Activated CD4-positive, alpha-beta T cell treated with anti-CD3 and anti-CD28 coated beads, Interleukin-2, amount 10 ng/mL, durations not matched to agents 7 days and 5 days (primary cell): ENCODE data around the gene METTL2A. TPM values are rescaled to one million over a fixed set of nuclear protein-coding genes. Genes with fewer than 3 reads are reported as not detected.
"Not testable (repeated sequence)": the region's sequence is repeated elsewhere in the genome, so short reads cannot be mapped to it uniquely, and the experiment has no call there.

Experiments used
- CTCF ChIA-PET: fragments of 350-600 bp; sonication (Branson Sonifier 250); formaldehyde crosslinking; loops from one replicate; lab custom pipeline; 2021; ENCODE audit warnings: antibody characterized with exemption; lab: Charles Lee
- POLR2A ChIA-PET: fragments of 350-600 bp; sonication (Branson Sonifier 250); formaldehyde crosslinking; loops from one replicate; lab custom pipeline; 2021; ENCODE audit warnings: antibody characterized with exemption; lab: Charles Lee
- DNase-seq: peaks from one replicate; pipeline ENCODE4 v3.0.0-alpha.2; 2020
- H3K27ac Mint-ChIP-seq: one replicate; pipeline ENCODE4 v1.8.0; 2021; ENCODE audit warnings: mild to moderate bottlenecking, moderate library complexity, mixed read lengths
- H3K27me3 Mint-ChIP-seq: one replicate; pipeline ENCODE4 v1.8.0; 2021; ENCODE audit warnings: mixed read lengths
- H3K36me3 Mint-ChIP-seq: one replicate; pipeline ENCODE4 v1.8.0; 2021; ENCODE audit warnings: low read depth, mixed read lengths
- H3K4me1 Mint-ChIP-seq: one replicate; pipeline ENCODE4 v1.8.0; 2021; ENCODE audit warnings: mixed read lengths
- H3K4me3 Mint-ChIP-seq: one replicate; pipeline ENCODE4 v1.8.0; 2021; ENCODE audit warnings: mild to moderate bottlenecking, moderate library complexity, mixed read lengths
- H3K9me3 Mint-ChIP-seq: one replicate; pipeline ENCODE4 v1.8.0; 2021; ENCODE audit warnings: mixed read lengths
- total RNA-seq, 2 experiments: library from RNA; stranded (reverse); gene quantifications; one replicate each; pipeline ENCODE4 v1.2.3, GENCODE V29; 2021

Gene METTL2A
- total RNA-seq, 2 experiments from 2014 or later, result 18.0 to 18.4 TPM

DNA sequence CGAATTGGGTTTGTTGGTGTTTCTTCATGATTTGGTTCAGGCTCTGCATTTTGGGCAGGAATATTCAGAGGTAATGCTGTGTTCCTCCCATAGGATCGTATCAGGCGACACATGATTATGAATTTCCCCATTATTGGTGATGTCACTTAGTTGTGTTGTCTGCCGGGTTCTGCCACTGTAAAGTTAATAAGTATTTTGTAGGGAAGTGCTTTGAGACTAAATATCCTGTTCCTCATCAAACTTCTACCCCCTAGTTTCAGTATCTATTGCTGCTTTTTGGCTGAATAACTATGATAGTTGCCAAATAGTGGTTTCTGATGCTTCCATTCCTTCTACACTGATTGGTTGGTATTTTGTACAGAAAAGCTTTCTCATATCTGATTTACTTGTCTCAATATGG lies 28.5 kb downstream of the METTL2A start:
- Mint-ChIP-seq H3K4me1 (peaks cover 14% of the 10 kb centered on the region), H3K36me3 (peaks cover 15% of the 10 kb centered on the region)
- CTCF ChIA-PET, result interaction anchor here (0.6 kb wide), 1 partner anchor 1965 kb away, joined by 4 read pairs; no protein-coding TSS in a partner anchor
- H3K27me3 Mint-ChIP-seq, H3K9me3 Mint-ChIP-seq, H3K27ac Mint-ChIP-seq, H3K4me3 Mint-ChIP-seq, POLR2A ChIA-PET, DNase-seq: not testable (repeated sequence)

DNA sequence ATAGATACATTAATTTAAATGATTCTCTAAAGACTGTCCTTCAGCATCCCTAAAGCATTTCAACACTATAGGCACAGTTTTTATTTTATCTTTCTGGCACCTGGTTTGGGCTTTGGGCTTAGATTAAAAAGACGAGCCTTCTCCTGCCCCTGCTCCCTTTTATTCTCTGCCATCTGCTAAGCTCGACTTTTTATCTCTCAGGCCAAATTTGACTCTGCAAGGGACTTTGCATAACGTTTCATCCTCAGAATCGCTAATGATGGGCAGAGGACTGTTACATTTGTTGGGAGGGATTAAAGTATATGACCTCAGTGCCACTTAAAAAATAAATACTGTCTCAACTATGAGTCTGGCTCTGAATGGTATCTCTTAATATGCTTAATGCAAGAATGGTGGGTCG lies 29.3 kb downstream of the METTL2A start:
- H3K4me1 Mint-ChIP-seq, result peaks cover 14% of the 10 kb centered on the region
- H3K36me3 Mint-ChIP-seq, H3K4me3 Mint-ChIP-seq, H3K27ac Mint-ChIP-seq, H3K27me3 Mint-ChIP-seq, H3K9me3 Mint-ChIP-seq, DNase-seq, CTCF ChIA-PET, POLR2A ChIA-PET: not testable (repeated sequence)

DNA sequence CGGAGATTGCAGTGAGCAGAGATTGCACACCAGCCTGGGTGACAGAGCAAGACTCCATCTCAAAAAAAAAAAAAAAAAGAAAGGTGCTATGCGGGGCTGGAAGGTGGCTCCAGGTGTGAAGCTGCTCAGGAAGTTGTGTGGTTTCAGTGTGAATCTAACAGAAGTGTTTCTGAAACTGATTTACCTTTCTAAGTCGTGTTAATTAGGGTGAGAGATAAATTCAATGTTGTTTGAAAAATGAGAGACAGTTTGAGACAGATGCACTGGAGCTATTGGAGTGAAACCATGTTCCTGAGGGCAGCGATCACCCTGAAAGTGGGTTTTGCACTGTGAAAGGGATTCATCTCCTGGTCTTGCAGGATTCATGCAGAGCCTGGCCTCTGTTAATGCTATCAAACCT lies 30.0 kb downstream of the METTL2A start:
- H3K27ac Mint-ChIP-seq, H3K27me3 Mint-ChIP-seq, H3K4me3 Mint-ChIP-seq, POLR2A ChIA-PET, H3K36me3 Mint-ChIP-seq, H3K9me3 Mint-ChIP-seq, DNase-seq, CTCF ChIA-PET: not testable (repeated sequence)
- H3K4me1 Mint-ChIP-seq, result peaks cover 14% of the 10 kb centered on the region

DNA sequence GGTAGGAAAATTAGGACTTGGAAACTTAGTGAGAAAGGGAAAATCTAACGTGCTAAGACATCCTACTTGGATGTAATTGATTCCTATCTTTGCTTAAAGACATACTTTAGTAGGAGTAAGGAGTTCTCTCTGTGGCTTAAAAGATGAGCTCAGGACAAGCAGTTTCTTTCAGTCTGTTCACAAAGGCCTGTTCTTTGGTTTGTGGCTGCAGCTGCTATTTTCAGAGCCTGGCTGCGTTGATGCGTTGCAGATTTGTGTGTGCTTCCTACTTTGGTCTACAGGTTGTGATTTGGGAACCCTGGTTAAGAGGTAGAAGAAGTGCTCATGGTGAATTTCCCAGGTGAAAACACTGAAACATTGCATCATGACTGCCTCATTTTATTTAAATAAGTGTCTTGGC lies 30.4 kb downstream of the METTL2A start:
- H3K4me3 Mint-ChIP-seq, H3K27ac Mint-ChIP-seq, H3K36me3 Mint-ChIP-seq, H3K27me3 Mint-ChIP-seq, H3K9me3 Mint-ChIP-seq, CTCF ChIA-PET, DNase-seq, POLR2A ChIA-PET: not testable (repeated sequence)
- H3K4me1 Mint-ChIP-seq, result peaks cover 14% of the 10 kb centered on the region

DNA sequence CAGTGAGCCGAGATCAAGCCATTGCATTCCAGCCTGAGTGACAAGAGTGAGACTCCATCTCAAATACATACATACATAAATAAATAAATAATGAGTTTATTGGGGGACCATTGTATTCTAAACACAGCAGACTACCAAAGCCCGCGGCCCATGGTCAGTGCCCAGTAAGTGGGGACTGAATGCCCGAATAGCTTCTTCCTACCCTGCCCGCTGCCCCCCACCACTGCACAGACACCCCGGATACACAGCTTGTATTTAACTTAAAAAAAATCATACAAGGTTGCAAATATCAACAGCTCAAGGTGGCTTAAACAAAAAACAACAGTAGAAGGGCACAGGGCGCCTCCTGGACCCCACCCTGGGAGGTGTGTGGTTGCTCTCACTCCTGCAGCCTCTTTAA lies 32.3 kb downstream of the METTL2A start:
- Mint-ChIP-seq H3K9me3 (no peaks in the 10 kb centered on the region), H3K4me3 (no peak overlapping the region), H3K4me1 (peaks cover 14% of the 10 kb centered on the region), H3K27ac (no peak overlapping the region), H3K27me3 (no peaks in the 10 kb centered on the region), H3K36me3 (peaks cover 4% of the 10 kb centered on the region)
- no peak for DNase-seq
- ChIA-PET CTCF (no interaction called here), POLR2A (no interaction called here)

DNA sequence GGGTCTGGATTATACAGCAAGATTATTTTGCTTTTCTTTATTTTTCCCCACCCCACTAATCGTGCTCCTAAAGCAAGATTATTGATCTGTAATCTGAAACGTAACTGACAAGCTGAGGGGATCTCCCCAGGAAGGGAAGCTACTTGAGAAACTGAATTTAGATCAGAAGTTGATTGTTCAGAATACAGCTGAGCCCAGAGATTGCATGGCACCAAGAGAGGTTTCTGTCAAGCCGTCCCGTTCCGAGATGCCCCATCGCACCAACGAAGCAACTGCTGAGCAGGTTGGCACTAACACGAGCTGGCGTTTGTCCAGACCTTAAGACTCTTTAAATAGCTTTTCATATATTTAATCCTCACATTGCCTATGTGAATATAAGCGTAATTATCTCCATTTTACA lies 34.8 kb downstream of the METTL2A start:
- H3K9me3 Mint-ChIP-seq, H3K4me3 Mint-ChIP-seq, H3K27me3 Mint-ChIP-seq, DNase-seq, H3K4me1 Mint-ChIP-seq, H3K27ac Mint-ChIP-seq, H3K36me3 Mint-ChIP-seq, CTCF ChIA-PET, POLR2A ChIA-PET: not testable (repeated sequence)

DNA sequence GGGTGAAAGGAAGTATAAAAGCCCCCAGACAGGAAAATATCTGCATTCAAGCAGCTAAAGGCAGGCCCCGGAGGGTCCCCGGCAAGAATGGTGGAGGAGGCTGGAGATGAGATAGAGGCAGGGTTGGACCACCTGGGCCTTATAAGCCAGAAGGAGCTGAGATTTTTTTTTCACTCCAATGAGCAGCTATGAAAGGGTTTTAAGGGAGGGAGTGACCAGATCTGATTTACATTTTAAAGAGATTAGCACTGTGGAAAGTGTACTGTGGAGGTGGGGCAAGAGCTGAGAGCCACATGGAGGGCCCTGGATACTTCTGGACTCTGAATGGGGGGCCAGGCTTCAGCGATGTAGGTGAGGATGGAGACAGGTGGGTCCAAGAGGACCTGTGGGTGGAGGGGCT lies 40.7 kb downstream of the METTL2A start:
- CTCF ChIA-PET, result interaction anchor here (2.0 kb wide), 1 partner anchor 10 kb away, joined by 4 read pairs; no protein-coding TSS in a partner anchor
- DNase-seq, H3K36me3 Mint-ChIP-seq, POLR2A ChIA-PET, H3K4me3 Mint-ChIP-seq, H3K9me3 Mint-ChIP-seq, H3K27me3 Mint-ChIP-seq, H3K4me1 Mint-ChIP-seq, H3K27ac Mint-ChIP-seq: not testable (repeated sequence)

DNA sequence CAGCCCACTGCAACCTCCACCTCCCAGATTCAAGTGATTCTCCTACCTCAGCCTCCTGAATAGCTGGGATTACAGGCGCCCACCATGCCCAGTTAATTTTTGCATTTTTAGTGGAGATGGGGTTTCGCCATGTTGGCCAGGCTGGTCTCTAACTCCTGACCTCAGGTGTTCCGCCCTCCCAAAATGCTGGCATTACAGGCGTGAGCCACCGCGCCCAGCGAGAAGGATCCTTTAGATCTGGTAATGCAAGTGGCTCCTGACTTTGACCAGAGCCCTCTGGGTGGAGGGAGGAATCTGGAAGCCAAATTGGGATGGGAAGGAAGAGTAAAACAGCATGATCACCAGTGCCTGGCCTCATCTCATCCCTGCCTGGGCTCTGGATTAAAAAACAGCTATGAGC lies 41.6 kb downstream of the METTL2A start:
- H3K9me3 Mint-ChIP-seq, H3K27ac Mint-ChIP-seq, DNase-seq, H3K27me3 Mint-ChIP-seq, H3K4me3 Mint-ChIP-seq, H3K4me1 Mint-ChIP-seq, POLR2A ChIA-PET, H3K36me3 Mint-ChIP-seq: not testable (repeated sequence)
- CTCF ChIA-PET, result interaction anchor here (2.0 kb wide), 1 partner anchor 9 kb away, joined by 4 read pairs; no protein-coding TSS in a partner anchor

DNA sequence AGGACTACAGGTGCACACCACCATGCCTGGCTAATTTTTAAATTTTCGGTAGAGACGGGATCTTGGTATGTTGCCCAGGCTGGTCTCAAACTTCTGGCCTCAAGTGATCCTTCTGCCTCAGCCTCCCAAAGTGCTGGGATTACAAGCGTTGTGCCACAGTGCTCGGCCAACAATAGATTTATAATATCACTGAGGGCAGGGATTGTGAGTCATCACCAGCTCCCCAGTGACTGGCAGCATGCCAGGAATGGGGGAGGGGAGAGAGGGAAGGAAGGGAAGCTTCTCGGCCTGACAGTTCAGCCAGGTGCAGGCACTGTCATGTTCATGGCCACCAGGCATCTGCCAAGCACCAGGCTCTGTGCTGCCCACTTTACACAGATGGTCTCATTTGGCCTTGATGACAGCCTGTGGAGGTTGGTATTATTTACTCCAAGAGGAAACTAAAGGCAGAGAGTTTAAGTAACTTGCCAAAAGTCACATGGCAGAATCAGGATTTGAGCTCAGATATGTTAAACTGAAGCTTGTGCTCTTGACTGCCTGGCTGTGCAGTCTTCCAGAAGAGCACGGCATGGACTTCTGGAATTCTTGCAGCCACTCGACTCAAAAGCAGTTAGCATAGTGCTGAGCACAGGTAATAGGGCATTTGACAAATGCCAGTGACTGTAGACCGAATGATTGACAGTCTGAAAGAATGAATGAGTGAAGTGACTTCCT lies 47.1 kb downstream of the METTL2A start:
- DNase-seq, result peak; percentile 28
- H3K27ac Mint-ChIP-seq, H3K4me3 Mint-ChIP-seq, CTCF ChIA-PET, H3K36me3 Mint-ChIP-seq, POLR2A ChIA-PET, H3K9me3 Mint-ChIP-seq, H3K27me3 Mint-ChIP-seq: not testable (repeated sequence)
- peaks cover 10% of the 10 kb centered on the region for H3K4me1 Mint-ChIP-seq

DNA sequence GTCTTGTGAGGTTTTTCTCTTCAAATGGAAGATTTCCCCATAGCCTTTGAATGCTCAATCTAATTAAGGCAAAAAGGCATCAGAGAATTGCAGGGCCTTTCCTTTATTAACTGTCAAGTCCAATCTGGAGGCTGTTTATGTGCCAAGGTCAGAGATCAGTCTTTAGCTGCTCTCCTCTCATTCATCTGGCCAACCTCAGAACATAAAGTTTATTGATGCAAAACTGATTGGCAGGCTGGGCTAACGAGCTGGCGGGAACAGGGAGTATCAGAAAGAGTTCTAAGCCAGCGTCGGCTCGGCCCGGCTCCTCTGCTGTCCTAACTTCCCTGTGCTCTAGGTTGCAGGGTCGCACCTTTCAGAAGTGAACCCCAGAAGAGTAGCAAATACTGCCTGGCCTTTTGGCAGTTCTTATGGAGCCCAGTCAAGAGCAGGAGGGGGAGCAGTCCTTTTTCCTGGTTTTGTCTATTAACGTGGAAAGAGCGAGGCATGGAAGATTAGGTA lies 47.7 kb downstream of the METTL2A start:
- H3K27ac Mint-ChIP-seq, POLR2A ChIA-PET, H3K36me3 Mint-ChIP-seq, H3K4me3 Mint-ChIP-seq, H3K9me3 Mint-ChIP-seq, H3K27me3 Mint-ChIP-seq, DNase-seq: not testable (repeated sequence)
- CTCF ChIA-PET, result interaction anchor here (0.6 kb wide), 1 partner anchor 1280 kb away, joined by 3 read pairs; no protein-coding TSS in a partner anchor
- H3K4me1 Mint-ChIP-seq, result peaks cover 10% of the 10 kb centered on the region

DNA sequence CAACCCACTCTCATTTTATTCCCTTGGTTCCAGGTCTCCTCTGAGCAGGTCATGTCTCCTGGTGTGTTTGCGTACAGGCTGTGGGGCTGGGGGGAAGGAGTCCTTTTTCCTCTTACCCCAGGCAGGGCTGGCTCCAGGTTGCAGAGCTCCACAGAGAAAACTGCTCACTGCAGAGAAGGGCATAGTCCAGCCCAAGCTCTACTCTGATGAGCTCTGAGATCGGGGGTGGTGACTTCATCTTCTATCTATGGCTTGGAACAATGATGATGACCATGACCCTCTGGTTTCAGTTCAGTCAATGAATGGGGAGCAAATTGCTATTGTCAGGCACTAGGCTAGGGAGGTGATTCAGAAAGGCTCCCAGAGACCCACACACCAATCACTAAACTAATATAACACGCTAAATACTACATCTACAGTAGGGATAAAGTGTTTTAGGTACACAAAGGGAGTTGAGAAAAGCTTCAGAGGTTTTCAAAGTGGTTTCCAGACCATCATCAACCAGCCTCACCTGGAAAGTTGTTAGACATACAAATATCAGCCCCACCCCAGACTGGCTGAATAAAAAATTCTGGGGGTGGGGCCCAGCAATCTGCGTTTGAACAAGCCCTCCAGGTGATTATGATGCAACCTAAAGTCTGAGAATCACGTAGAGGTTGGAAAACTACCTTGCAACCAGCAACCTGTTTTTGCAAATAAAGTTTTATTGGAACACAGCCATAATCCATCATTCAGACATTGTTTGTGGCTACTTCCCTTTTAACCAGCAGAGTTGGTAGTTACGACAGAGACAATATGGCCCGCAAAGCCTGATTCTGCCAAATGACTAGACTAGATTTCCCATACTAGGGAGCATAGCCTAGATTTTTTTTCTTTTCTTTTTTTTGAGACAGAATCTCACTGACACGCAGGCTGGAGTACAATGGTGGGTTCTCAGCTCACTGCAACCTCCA lies 49.6 kb downstream of the METTL2A start:
- CTCF ChIA-PET, result interaction anchor here (0.6 kb wide), 1 partner anchor 69 kb away, joined by 3 read pairs; no protein-coding TSS in a partner anchor
- H3K27ac Mint-ChIP-seq, POLR2A ChIA-PET, H3K4me3 Mint-ChIP-seq, H3K36me3 Mint-ChIP-seq, DNase-seq, H3K27me3 Mint-ChIP-seq, H3K9me3 Mint-ChIP-seq: not testable (repeated sequence)
- peaks cover 20% of the 10 kb centered on the region for H3K4me1 Mint-ChIP-seq

DNA sequence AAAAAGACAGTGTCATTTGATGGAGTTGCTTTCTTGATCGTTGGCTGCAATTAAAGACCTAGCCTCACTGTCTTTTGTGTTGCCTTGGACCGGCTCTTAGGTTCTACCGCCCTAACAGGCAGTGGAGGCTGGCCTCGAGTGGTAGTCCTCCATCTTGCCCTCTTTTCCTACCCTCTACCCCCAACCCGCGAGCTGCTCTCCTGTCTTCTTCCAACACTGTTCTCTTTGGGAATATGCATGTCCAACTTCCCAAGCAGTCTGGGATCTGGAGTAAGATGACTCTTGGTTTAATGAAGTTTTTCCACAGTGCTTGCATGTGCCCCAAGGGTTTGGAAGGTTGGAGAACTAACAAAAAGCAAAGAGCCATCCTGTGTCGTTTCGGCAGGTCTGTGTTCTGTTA lies 53.4 kb downstream of the METTL2A start:
- POLR2A ChIA-PET, H3K27me3 Mint-ChIP-seq, CTCF ChIA-PET, DNase-seq, H3K9me3 Mint-ChIP-seq: not testable (repeated sequence)
- Mint-ChIP-seq H3K36me3 (peaks cover 13% of the 10 kb centered on the region), H3K4me1 (peaks cover 30% of the 10 kb centered on the region), H3K4me3 (peak overlapping the region; percentile 77), H3K27ac (peak overlapping the region; percentile 91)
